Spleen (tissue), 11 donors: ENCODE results near the gene ENTPD1. TPM values are rescaled to one million over a fixed set of nuclear protein-coding genes. Genes with fewer than 3 reads are reported as not detected.
A peak's percentile ranks its signal among the peaks of the same experiment; 100 is the strongest.

Source experiments
- DNase-seq: peaks from one replicate; pipeline ENCODE4 v3.0.0-alpha.2; 2020
- H3K27ac ChIP-seq, 8 donors: fragments of 200-600 bp; sonication (generic) in 7 of 8; 1 replicate in 4 of 8; 2 replicates in 4 of 8; pipeline versions ENCODE4 v1.5.0 to v1.8.0; 2016 to 2021; ENCODE audit warnings: inconsistent platforms in 4 of 8, mild to moderate bottlenecking in 4 of 8, moderate library complexity in 1 of 8
- H3K27me3 ChIP-seq, 7 donors: fragments of 200-600 bp; sonication (generic) in 6 of 7; replicated peaks in 1 of 7; 1 replicate in 4 of 7; 2 replicates in 3 of 7; pipeline versions ENCODE4 v1.5.0 to v1.8.0; 2016 to 2021; ENCODE audit warnings: inconsistent platforms in 3 of 7, mild to moderate bottlenecking in 1 of 7
- H3K36me3 ChIP-seq, 6 donors: fragments of 200-600 bp; sonication (generic) in 5 of 6; 1 replicate in 4 of 6; 2 replicates in 2 of 6; pipeline versions ENCODE4 v1.5.0 to v1.8.0; 2016 to 2021; ENCODE audit warnings: inconsistent platforms in 2 of 6
- H3K4me1 ChIP-seq, 6 donors: fragments of 200-600 bp; sonication (generic) in 5 of 6; 1 replicate in 3 of 6; 2 replicates in 3 of 6; pipeline versions ENCODE4 v1.5.0 to v1.8.0; 2016 to 2021; ENCODE audit warnings: inconsistent platforms in 3 of 6
- H3K4me3 ChIP-seq, 8 donors: fragments of 200-600 bp; sonication (generic) in 7 of 8; 1 replicate in 4 of 8; 2 replicates in 4 of 8; pipeline versions ENCODE4 v1.5.0 to v1.8.0; 2016 to 2021; ENCODE audit warnings: inconsistent platforms in 4 of 8, mild to moderate bottlenecking in 4 of 8, moderate library complexity in 2 of 8
- H3K9me3 ChIP-seq, 8 donors: fragments of 200-600 bp; sonication (generic) in 7 of 8; 1 replicate in 4 of 8; 2 replicates in 4 of 8; pipeline versions ENCODE4 v1.5.0 to v1.8.0; 2016 to 2021; ENCODE audit warnings: inconsistent platforms in 4 of 8
- CTCF ChIP-seq, 11 experiments: fragments of 200-600 bp in 7 of 11; fragments of 450-650 bp in 4 of 11; sonication (generic) in 4 of 11; IDR thresholded peaks in 8 of 11; conservative IDR thresholded peaks in 3 of 11; 1 replicate in 7 of 11; 2 replicates in 4 of 11; pipeline versions ENCODE4 v1.4.0 to v1.8.0; 2016 to 2021; ENCODE audit warnings: antibody characterized with exemption in 11 of 11, inconsistent platforms in 4 of 11, mild to moderate bottlenecking in 1 of 11
- POLR2A ChIP-seq, 3 donors: fragments of 450-650 bp; IDR thresholded peaks; one replicate each; pipeline ENCODE4 v1.5.1; 2017; ENCODE audit warnings: antibody characterized with exemption in 3 of 3, mild to moderate bottlenecking in 1 of 3
- POLR2AphosphoS5 ChIP-seq, 3 donors: sonication (generic); formaldehyde crosslinking; IDR thresholded peaks; one replicate each; pipeline ENCODE4 v1.5.1; 2017; ENCODE audit warnings: antibody characterized with exemption in 3 of 3
- WGBS, 5 donors: extraction: QIAGEN DNeasy Blood & Tissue Kit in 3 of 5; methylation state at CpG; one replicate each; pipeline versions ENCODE4 v1.1.5 to v1.1.7; 2013 to 2018; 5-methylcytosine and 5-hydroxymethylcytosine counted together
- intact Hi-C: fragments of 100-400 bp; cut with DNase I; formaldehyde crosslinking; loops from one replicate; pipeline ENCODE4 v1.15.0; 2023; ENCODE audit warnings: low total_unique reads
- polyA plus RNA-seq, 3 donors: library from polyadenylated mRNA; stranded (reverse); fragments of 200-250 nt; gene quantifications; one replicate each; pipeline ENCODE4 v1.2.1, GENCODE V29; 2013
- total RNA-seq, 7 donors: library from RNA; depleted of rRNA in 3 of 7; stranded (reverse); fragments of >200 nt in 3 of 7; fragmentation: NEBNext Ultra II Directional in 4 of 7; extraction: Animal tissue kit (Norgen Biotek cat#: 25700) in 4 of 7; gene quantifications; one replicate each; pipeline versions ENCODE4 v1.1.0 to v1.2.1, GENCODE V29; 2016 to 2021
- donor health status: healthy with polysubstance abuse.
- donor health status: DM: no; HTN: no; CAD: no; lungs with moderate emphysema.
- donor health status: DM: no; HTN: no; CAD: no.
- donor health status: Bipolar disorder and iron deficiency.
- donor health status: healthy.
- donor health status: DM: no; HTN: no; CAD: no.
- donor health status: DM: yes; HTN: yes; CAD: no.

The ENTPD1 gene
- total and polyA plus RNA-seq, 10 donors = 14.1 to 92.9 (median 62.9) TPM

DNA sequence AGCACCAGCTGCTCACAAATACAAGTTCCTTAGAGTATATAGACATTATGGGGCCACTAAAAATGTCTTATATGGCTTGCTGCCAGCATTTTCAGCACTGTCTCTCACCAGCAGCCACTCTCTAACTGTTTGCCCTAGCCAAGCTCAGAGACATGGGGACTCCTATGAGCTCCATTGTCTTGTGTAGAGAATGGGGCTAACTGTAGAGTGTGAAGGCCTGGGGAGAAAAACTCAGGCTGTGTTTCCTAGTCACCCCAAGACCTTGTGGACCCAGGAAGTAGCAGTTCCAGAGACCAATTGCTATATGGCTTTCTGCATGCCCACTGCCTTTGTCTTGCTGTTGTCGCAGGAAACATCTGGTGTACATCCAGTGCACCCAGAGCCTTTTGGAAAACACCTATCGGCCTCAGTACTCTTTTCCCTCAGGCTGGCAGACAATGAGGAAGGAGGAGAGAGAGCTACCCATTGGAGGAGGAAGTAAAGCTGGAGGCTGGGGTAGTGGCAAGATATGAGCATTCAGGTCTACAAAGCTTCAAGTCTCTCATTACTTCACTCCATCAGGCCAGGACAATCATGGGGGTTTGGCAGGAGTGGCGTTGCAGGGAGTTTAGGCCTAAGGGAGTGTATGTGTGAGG, 28.4 kb downstream of the ENTPD1 start:
- TF ChIP-seq POLR2AphosphoS5 (IDR thresholded peaks at IDR 0.05) (no peak), CTCF (IDR thresholded peaks at IDR 0.05 in 8 of 11, conservative IDR thresholded peaks at IDR 0.05 in 3 of 11) (no peak), POLR2A (IDR thresholded peaks at IDR 0.05) (no peak)
- no peak for DNase-seq
- Histone ChIP-seq H3K4me1 (peaks cover 9 to 88% (median 51%) of the 10 kb centered on the region in 6 donors), H3K36me3 (peaks cover 0 to 7% (median 0%) of the 10 kb centered on the region in 6 donors), H3K27ac (peak overlapping the region in 7 of 8 donors; percentile 48 to 78 (median 69)), H3K9me3 (no peaks in the 10 kb centered on the region), H3K4me3 (no peak overlapping the region), H3K27me3 (no peaks in the 10 kb centered on the region)
- WGBS, 5 donors = 71 to 88% (median 76%) methylated on average over 3 of the region's 3 CpGs
- intact Hi-C loops = no loop called here

- Histone ChIP-seq H3K27me3 (no peaks in the 10 kb centered on the region), H3K4me3 (no peak overlapping the region), H3K4me1 (peaks cover 9 to 94% (median 51%) of the 10 kb centered on the region in 6 donors), H3K36me3 (peaks cover 0 to 7% (median 0%) of the 10 kb centered on the region in 6 donors), H3K27ac (peak overlapping the region in 6 of 8 donors; percentile 48 to 78 (median 70)), H3K9me3 (no peaks in the 10 kb centered on the region)
- 81 to 91% (median 87%) methylated on average over 1 of the region's 1 CpG for WGBS, 5 donors
- TF ChIP-seq POLR2A (IDR thresholded peaks at IDR 0.05) (no peak), CTCF (IDR thresholded peaks at IDR 0.05 in 8 of 11, conservative IDR thresholded peaks at IDR 0.05 in 3 of 11) (no peak), POLR2AphosphoS5 (IDR thresholded peaks at IDR 0.05) (no peak)
- intact Hi-C loops = no loop called here
- DNase-seq = no peak
Measured at GRCh38 chr10:95785317-95785716, 29.4 kb downstream of the ENTPD1 start.

- no peaks in the 10 kb centered on the region for H3K9me3 ChIP-seq
- no peak for DNase-seq
- TF ChIP-seq POLR2A (IDR thresholded peaks at IDR 0.05) (no peak), POLR2AphosphoS5 (IDR thresholded peaks at IDR 0.05) (no peak), CTCF (IDR thresholded peaks at IDR 0.05 in 8 of 11, conservative IDR thresholded peaks at IDR 0.05 in 3 of 11) (no peak)
- H3K4me1 ChIP-seq = peaks cover 9 to 95% (median 51%) of the 10 kb centered on the region in 6 donors
- intact Hi-C loops = no loop called here
- H3K27me3 ChIP-seq = no peaks in the 10 kb centered on the region
- H3K27ac ChIP-seq = peak overlapping the region in 4 of 8 donors; percentile 69 to 78 (median 73)
- WGBS, 5 donors = 74 to 92% (median 88%) methylated on average over 5 of the region's 5 CpGs
- H3K4me3 ChIP-seq = no peak overlapping the region
- H3K36me3 ChIP-seq = peaks cover 0 to under 1% (median 0%) of the 10 kb centered on the region in 6 donors
Measured at GRCh38 chr10:95785942-95786669, 30.1 kb downstream of the ENTPD1 start.

- Histone ChIP-seq H3K4me3 (no peak overlapping the region), H3K27me3 (no peaks in the 10 kb centered on the region), H3K36me3 (no peaks in the 10 kb centered on the region), H3K9me3 (no peaks in the 10 kb centered on the region), H3K4me1 (peaks cover 9 to 96% (median 55%) of the 10 kb centered on the region in 6 donors), H3K27ac (peak overlapping the region in 4 of 8 donors; percentile 69 to 78 (median 73))
- TF ChIP-seq CTCF (IDR thresholded peaks at IDR 0.05 in 8 of 11, conservative IDR thresholded peaks at IDR 0.05 in 3 of 11) = no peak
- no peak for TF ChIP-seq POLR2A (IDR thresholded peaks at IDR 0.05)
- TF ChIP-seq POLR2AphosphoS5 (IDR thresholded peaks at IDR 0.05) = no peak
- intact Hi-C loops = no loop called here
- no peak for DNase-seq
- WGBS, 5 donors = 56 to 80% (median 65%) methylated on average over 1 of the region's 1 CpG
Measured at GRCh38 chr10:95787447-95787846, 31.5 kb downstream of the ENTPD1 start.
